GM19463 (cell line): ENCODE results near the gene DNAJC12.
A peak's percentile ranks its signal among the peaks of the same experiment; 100 is the strongest.
"Not testable (repeated sequence)": the region's sequence is repeated elsewhere in the genome, so short reads cannot be mapped to it uniquely, and the experiment has no call there.

Experiments
- ATAC-seq: cut with Tn5 transposase; IDR thresholded peaks from one replicate; pipeline ENCODE4 v1.9.1; 2021; ENCODE audit warnings: mild to moderate bottlenecking, moderate library complexity; ENCODE audit not compliant: unreplicated experiment

The DNAJC12 gene

GRCh38 chr10:67837541-67838314 lies at the start of gene DNAJC12:
Gene DNAJC12, minus strand, starts transcription at chr10:67838188. Its CDS starts 177 bp downstream, at chr10:67838011.
- peak; percentile 62 for ATAC-seq

GRCh38 chr10:67884842-67885670 lies 47.1 kb upstream of the DNAJC12 start:
- ATAC-seq, result peak; percentile 49

DNA sequence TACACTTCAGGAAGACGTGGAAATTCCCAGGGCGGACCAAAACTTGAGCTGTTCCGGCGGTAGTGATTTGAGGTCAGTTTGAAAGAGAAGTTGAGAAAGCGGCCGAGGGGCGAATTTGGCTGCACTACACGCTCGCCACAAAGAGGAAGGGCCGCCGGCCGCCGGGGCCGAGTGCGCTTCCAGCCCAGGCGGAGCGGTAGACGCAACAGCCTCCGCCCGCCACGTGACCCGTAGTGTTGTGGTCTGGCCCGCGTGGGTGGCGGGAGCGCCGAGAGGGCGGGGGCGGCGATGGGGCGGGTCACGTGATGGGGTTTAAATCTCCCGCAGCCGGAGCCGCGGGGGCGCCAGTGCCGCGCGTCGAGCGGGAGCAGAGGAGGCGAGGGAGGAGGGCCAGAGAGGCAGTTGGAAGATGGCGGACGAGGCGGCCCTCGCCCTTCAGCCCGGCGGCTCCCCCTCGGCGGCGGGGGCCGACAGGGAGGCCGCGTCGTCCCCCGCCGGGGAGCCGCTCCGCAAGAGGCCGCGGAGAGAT lies 46.4 kb upstream of the DNAJC12 start, which contains the start of gene SIRT1:
TSS of gene SIRT1 (plus strand) at position 344 of the 529 bp plus-strand sequence. CDS start at position 410, 66 bp downstream.
- ATAC-seq, result peak; percentile 84

DNA sequence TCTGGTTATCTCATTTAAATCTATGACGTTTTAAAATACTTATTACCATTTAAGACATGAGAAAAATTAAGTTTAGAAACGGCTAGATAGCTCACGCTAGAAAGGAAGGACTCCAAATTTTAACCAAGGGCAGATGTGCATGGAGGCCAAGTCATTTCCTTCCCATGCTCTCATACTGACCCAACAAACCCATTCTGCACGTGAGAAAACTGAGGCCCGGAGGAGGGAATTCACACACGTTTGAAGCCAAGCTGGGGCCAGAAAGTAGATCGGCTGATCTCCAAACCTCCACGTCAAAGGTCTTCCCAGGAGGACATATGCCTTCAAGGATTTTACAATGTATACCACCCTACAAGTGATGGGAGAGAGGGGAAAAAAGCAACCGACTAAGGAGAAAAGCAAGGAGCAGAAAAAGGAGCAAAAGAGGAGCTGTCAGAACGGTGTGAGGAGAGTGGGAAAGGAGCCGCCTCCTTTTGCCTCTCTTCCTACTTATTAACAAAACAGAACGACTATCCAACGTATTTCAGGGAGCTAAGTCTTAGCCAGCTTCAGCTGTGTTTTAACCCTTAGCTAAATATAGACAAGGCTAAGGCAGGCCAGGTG lies 45.8 kb upstream of the DNAJC12 start:
- ATAC-seq, result no peak

- ATAC-seq, result no peak
These were observed 40.1 kb upstream of the DNAJC12 start for GRCh38 chr10:67878133-67878532.

DNA sequence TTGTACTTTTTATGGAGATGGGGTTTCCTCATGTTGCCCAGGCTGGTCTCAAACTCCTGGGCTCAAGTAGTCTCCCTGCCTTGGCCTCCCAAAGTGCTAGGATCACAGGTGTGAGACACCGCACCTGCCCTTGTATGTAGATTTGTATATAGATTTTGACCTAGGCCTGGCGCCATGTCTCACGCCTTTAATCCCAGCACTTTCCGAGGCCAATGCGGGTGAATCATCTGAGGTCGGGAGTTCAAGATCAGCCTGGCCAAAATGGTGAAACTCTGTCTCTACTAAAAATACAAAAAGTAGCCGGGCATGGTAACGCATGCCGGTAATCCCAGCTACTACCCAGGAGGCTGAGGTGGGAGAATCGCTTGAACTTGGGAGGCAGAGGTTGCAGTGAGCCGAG lies 39.4 kb upstream of the DNAJC12 start:
- not testable (repeated sequence) for ATAC-seq

GRCh38 chr10:67875340-67876238 lies 37.6 kb upstream of the DNAJC12 start:
- ATAC-seq, result no peak

DNA sequence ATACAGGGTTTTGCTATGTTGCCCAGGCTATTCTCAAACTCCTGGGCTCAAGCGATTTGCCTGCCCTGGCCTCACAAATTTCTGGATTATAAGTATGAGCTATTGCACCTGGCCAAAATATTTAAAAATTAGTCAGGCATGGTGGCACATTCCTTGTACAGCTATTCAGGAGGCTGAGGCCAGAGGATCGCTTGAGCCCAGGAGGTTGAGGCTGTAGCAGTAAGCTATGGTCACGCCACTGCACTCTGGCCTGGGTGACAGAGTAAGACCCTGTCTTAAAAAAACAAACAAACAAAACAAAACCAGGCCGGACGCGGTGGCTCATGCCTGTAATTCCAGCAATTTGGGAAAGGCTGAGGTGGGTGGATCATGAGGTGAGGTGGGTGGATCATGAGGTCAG lies 32.0 kb upstream of the DNAJC12 start:
- no peak for ATAC-seq

GRCh38 chr10:67868132-67868531 lies 30.1 kb upstream of the DNAJC12 start:
- ATAC-seq, result no peak

- ATAC-seq, result no peak
These were observed 26.8 kb upstream of the DNAJC12 start for GRCh38 chr10:67864607-67865371.

DNA sequence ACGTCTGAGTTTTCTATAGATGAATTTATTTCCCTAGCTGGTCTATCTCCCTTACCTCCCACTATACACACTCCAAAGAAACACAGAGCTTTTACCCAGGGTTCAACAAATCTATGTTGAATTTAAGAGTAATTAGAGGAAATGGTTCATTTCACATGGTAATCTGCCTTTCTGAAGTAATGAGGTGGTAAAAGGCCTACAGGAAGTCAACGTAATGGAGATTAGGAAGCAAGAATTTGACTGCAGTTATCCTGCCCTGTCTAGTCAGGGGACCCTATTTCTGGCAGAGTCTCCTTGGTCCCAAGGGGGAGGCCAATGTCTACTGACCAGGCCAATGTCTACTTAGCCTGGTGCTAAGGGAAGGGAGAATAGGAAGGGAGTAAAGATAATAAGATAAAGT lies 25.1 kb upstream of the DNAJC12 start:
- ATAC-seq, result no peak

DNA sequence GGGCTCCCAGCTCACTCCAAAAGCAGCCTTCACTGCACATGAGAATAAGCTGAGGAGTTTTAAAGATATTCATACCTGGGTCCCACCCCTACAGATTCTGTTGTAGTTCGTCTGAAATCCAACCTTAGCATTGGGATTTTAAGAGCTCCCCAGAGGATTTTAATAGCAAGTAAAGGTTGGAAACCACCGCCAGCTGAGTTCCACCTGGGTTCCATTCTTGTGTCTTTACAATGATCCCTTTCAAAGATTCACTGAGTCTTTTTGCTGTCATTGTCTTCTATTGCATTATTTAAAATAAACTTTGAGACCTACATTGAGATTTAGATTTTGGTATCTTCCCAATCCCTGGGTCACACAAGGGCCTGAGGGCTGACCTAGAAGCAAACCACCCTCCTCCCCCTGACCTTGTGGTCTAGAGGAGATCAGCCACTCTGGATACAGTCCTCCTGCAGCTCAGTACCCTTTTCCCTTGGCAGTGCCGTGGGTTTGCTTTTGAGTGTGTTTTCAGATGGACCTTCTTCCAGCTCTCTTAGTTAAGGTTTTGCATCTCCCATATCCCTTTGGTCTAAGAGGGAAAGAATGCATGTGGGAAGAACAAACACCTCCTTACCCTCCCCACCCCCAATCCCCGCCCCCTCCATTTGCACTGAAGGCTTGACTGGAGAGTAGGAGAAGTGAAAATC lies 23.9 kb upstream of the DNAJC12 start:
- ATAC-seq, result no peak

DNA sequence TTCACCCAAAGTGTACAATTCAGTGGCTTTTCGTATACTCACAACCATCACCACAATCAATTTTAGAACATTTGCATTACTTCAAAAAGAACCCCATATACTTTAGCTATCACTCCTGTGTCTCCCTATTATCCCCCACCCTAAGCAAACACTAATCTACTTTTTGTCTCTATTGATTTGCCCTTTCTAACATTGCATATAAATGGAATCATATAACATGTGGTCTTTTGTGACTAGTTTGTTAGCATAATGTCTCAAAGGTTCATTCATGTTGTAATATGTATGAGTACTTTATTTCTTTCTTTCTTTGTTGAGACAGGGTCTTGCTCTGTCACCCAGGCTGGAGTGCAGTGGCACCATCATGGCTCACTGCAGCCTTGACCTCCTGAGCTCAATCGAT lies 21.0 kb upstream of the DNAJC12 start:
- ATAC-seq, result no peak

DNA sequence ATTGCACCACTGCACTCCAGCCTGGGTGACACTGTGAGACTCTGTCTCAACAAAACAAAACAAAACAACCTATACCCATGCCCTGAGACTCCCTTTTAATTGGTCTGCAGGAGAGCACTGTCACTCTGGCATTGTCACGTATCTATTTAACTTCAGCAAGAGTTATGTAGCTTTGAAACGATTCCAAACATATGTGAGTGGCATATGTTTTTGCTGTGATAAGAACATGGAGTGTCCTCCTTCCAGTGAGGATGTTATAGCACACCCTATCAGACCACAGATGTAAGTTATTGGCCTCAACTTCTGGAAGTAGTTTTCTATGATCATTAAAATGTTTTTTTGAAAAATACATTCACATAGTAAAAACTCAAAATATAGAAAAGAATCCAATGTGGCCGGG lies 15.5 kb upstream of the DNAJC12 start:
- no peak for ATAC-seq

GRCh38 chr10:67852761-67853160 lies 14.8 kb upstream of the DNAJC12 start:
- ATAC-seq, result no peak

- no peak for ATAC-seq
These were observed 13.2 kb upstream of the DNAJC12 start for GRCh38 chr10:67851186-67851585.

GRCh38 chr10:67849331-67850011 lies 11.5 kb upstream of the DNAJC12 start:
- ATAC-seq, result peak; percentile 90

- no peak for ATAC-seq
These were observed 5.3 kb upstream of the DNAJC12 start for GRCh38 chr10:67843284-67843683.
